Mesenchymal stem cell (in vitro differentiated cells and primary cell): ENCODE results near the gene PTPN13.

Experiments
- DNase-seq: peaks from one replicate; pipeline ENCODE4 v3.0.0-alpha.2; 2013
- H2AFZ ChIP-seq: one replicate; pipeline ENCODE4 v1.6.1; 2013; ENCODE audit warnings: low read depth, mild to moderate bottlenecking, control low read depth, inconsistent platforms, low read length, moderate library complexity
- H2AK5ac ChIP-seq: 2 replicates; pipeline ENCODE4 v1.6.1; 2013; ENCODE audit warnings: low read length, moderate library complexity, mild to moderate bottlenecking, inconsistent platforms; ENCODE audit not compliant: severe bottlenecking
- H2BK120ac ChIP-seq: one replicate; pipeline ENCODE4 v1.6.1; 2013; ENCODE audit warnings: low read depth, mild to moderate bottlenecking, inconsistent platforms, low read length, moderate library complexity
- H2BK12ac ChIP-seq, 2 experiments: one replicate each; pipeline ENCODE4 v1.6.1; 2013; ENCODE audit warnings: inconsistent platforms in 2 of 2, low read length in 2 of 2, mild to moderate bottlenecking in 2 of 2, moderate library complexity in 2 of 2, control low read depth in 1 of 2
- H2BK15ac ChIP-seq: one replicate; pipeline ENCODE4 v1.6.1; 2013; ENCODE audit warnings: mild to moderate bottlenecking, low read depth, inconsistent platforms; ENCODE audit not compliant: poor library complexity, severe bottlenecking
- H2BK5ac ChIP-seq: 2 replicates; pipeline ENCODE4 v1.6.1; 2013; ENCODE audit warnings: low read depth, mild to moderate bottlenecking, low read length, control low read depth, inconsistent platforms; ENCODE audit not compliant: poor library complexity, severe bottlenecking
- H3K14ac ChIP-seq, 2 experiments: one replicate each; pipeline ENCODE4 v1.6.1; 2013; ENCODE audit warnings: inconsistent platforms in 2 of 2, low read length in 2 of 2, control low read depth in 1 of 2, mild to moderate bottlenecking in 1 of 2, moderate library complexity in 1 of 2
- H3K18ac ChIP-seq, 2 experiments: one replicate each; pipeline ENCODE4 v1.6.1; 2013; ENCODE audit warnings: inconsistent platforms in 2 of 2, low read length in 2 of 2, control low read depth in 1 of 2, low read depth in 1 of 2, mild to moderate bottlenecking in 1 of 2
- H3K23ac ChIP-seq, 2 experiments: one replicate each; pipeline ENCODE4 v1.6.1; 2013; ENCODE audit warnings: inconsistent platforms in 2 of 2, low read length in 2 of 2, mild to moderate bottlenecking in 2 of 2, moderate library complexity in 2 of 2, control low read depth in 1 of 2
- H3K27ac ChIP-seq: 2 replicates; pipeline ENCODE4 v1.5.1; 2013; ENCODE audit warnings: mild to moderate bottlenecking, moderate library complexity, low read length, control low read depth, inconsistent platforms; ENCODE audit not compliant: poor library complexity, severe bottlenecking
- H3K27me3 ChIP-seq, 2 experiments: 2 replicates each; pipeline versions ENCODE4 v1.6.1 to v1.7.0; 2013; ENCODE audit warnings: low read length in 2 of 2, mild to moderate bottlenecking in 2 of 2, moderate library complexity in 2 of 2, control low read depth in 1 of 2, inconsistent platforms in 1 of 2; ENCODE audit not compliant: control insufficient read depth in 1 of 2, insufficient read depth in 1 of 2
- H3K36me3 ChIP-seq, 2 experiments: 2 replicates each; pipeline versions ENCODE4 v1.6.1 to v1.7.0; 2013; ENCODE audit warnings: low read length in 2 of 2, control low read depth in 1 of 2, inconsistent platforms in 1 of 2, low read depth in 1 of 2, mild to moderate bottlenecking in 1 of 2; ENCODE audit not compliant: insufficient read depth in 2 of 2, control insufficient read depth in 1 of 2
- H3K4ac ChIP-seq, 2 experiments: one replicate each; pipeline ENCODE4 v1.6.1; 2013; ENCODE audit warnings: inconsistent platforms in 2 of 2, low read length in 2 of 2, mild to moderate bottlenecking in 2 of 2, moderate library complexity in 2 of 2, control low read depth in 1 of 2, low read depth in 1 of 2
- H3K4me1 ChIP-seq: 2 replicates; pipeline ENCODE4 v1.6.1; 2013; ENCODE audit warnings: low read depth, low read length, control low read depth; ENCODE audit not compliant: control insufficient read depth, insufficient read depth
- H3K4me2 ChIP-seq: 2 replicates; pipeline ENCODE4 v1.6.1; 2013; ENCODE audit warnings: low read length, mild to moderate bottlenecking, inconsistent platforms; ENCODE audit not compliant: poor library complexity, severe bottlenecking
- H3K4me3 ChIP-seq, 2 experiments: 2 replicates each; pipeline versions ENCODE4 v1.5.1 to v1.7.0; 2013; ENCODE audit warnings: low read length in 2 of 2, mild to moderate bottlenecking in 2 of 2, control low read depth in 1 of 2, low read depth in 1 of 2; ENCODE audit not compliant: insufficient read depth in 1 of 2
- H3K79me1 ChIP-seq: replicated peaks from 2 replicates; pipeline ENCODE4 v1.6.1; 2013; ENCODE audit warnings: mild to moderate bottlenecking, control low read depth, low read length, inconsistent platforms; ENCODE audit not compliant: poor library complexity, severe bottlenecking
- H3K9ac ChIP-seq: 2 replicates; pipeline ENCODE4 v1.7.0; 2013; ENCODE audit warnings: mild to moderate bottlenecking, low read length, moderate library complexity
- H3K9me3 ChIP-seq: 2 replicates; pipeline ENCODE4 v1.7.0; 2013; ENCODE audit warnings: mild to moderate bottlenecking, low read length; ENCODE audit not compliant: control insufficient read depth
- H4K8ac ChIP-seq: one replicate; pipeline ENCODE4 v1.6.1; 2013; ENCODE audit warnings: inconsistent platforms, mild to moderate bottlenecking, low read length, moderate library complexity
- H4K91ac ChIP-seq: one replicate; pipeline ENCODE4 v1.6.1; 2013; ENCODE audit warnings: mild to moderate bottlenecking, low read length, inconsistent platforms
- WGBS: methylation state at CpG from one replicate; pipeline ENCODE4 v1.1.7; 2013; ENCODE audit warnings: mixed read lengths; 5-methylcytosine and 5-hydroxymethylcytosine counted together

The PTPN13 gene

DNA sequence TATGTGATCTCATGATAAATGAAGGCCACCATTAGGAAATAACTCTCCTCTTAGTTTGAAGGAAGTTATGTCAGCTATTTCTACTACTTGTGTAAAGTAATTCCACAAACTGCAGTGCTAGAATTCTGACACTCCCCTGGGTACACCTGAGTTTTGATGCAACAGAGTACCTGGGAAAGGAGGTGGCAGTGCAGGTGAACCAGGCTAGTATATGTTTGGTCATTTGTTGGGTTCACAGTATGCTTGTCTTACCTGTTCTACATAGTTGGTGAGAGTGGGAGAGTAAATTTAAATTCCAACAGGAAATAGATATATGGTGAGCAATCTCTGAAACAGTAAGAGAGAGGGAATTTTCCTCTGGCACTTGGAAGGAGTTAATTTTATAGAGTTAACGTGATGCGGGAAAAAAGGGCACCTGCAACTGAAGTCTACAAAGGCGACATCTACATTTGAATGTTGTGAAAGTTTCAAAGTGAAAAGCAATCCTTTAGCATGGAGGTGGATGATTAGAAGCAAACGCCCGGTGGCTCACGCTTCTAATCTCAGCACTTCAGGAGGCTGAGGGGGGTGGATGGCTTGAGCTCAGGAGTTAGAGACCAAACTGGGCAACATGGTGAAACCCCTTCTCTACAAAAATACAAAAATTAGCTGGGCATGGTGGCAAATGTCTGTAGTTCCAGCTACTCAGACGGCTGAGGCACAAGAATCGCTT, 263.4 kb downstream of the PTPN13 start:
- no peak for DNase-seq
- H3K4me3 ChIP-seq: no peak overlapping the region
- H2AK5ac ChIP-seq: no peak overlapping the region
- no peaks in the 10 kb centered on the region for H3K27me3 ChIP-seq
- H2BK12ac ChIP-seq: no peak overlapping the region
- 46% methylated on average over 8 of the region's 8 CpGs for WGBS
- no peak overlapping the region for H3K18ac ChIP-seq
- H4K8ac ChIP-seq: no peak overlapping the region
- no peak overlapping the region for H4K91ac ChIP-seq
- H2BK120ac ChIP-seq: no peak overlapping the region
- H3K23ac ChIP-seq: no peak overlapping the region
- H3K27ac ChIP-seq: no peak overlapping the region
- no peaks in the 10 kb centered on the region for H3K4me1 ChIP-seq
- H3K14ac ChIP-seq: no peak overlapping the region
- no peak overlapping the region for H2BK5ac ChIP-seq
- no peak overlapping the region for H3K9ac ChIP-seq
- no peaks in the 10 kb centered on the region for H3K79me1 ChIP-seq
- H2BK15ac ChIP-seq: no peak overlapping the region
- no peaks in the 10 kb centered on the region for H3K9me3 ChIP-seq
- H3K36me3 ChIP-seq: no peaks in the 10 kb centered on the region
- H3K4ac ChIP-seq: no peak overlapping the region
- H2AFZ ChIP-seq: no peak overlapping the region
- H3K4me2 ChIP-seq: no peak overlapping the region
